ENCODE results near the gene PCDH9.

Gene PCDH9

GRCh38 chr13:66409542-66409941 is 820.6 kb downstream of the PCDH9 start:
- no peak for DNase-seq (ENCODE audit: low read depth in 2 of 3, low spot score in 1 of 3)

GRCh38 chr13:66407128-66407527 is 823.0 kb downstream of the PCDH9 start:
- DNase-seq (ENCODE audit: low read depth in 2 of 3, low spot score in 1 of 3) = no peak

- DNase-seq (ENCODE audit: low read depth in 2 of 3, low spot score in 1 of 3) = no peak
Measured at GRCh38 chr13:66405908-66406802, 824.0 kb downstream of the PCDH9 start.

DNA sequence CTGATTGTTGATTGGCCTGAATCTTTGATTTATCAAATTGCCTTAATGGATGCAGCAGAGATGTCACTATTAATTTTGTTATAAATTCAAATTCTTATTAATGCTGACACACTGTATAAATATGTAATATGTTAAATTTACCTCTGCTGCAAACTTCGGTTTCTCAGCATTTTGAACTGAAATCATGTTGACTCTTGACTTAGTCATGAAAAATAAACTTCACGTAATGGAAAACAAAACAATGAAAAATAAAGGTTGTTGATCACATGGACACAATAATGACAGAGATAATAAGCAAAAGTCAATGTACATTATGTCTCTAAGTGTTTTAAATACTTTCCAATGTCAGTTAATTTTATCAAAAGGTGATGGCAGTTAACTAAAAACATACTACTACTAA is 827.6 kb downstream of the PCDH9 start:
- no peak for DNase-seq (ENCODE audit: low read depth in 2 of 3, low spot score in 1 of 3)

GRCh38 chr13:66402066-66402465 is 828.1 kb downstream of the PCDH9 start:
- DNase-seq (ENCODE audit: low read depth in 2 of 3, low spot score in 1 of 3) = no peak

- DNase-seq (ENCODE audit: low read depth in 2 of 3, low spot score in 1 of 3) = no peak
Measured at GRCh38 chr13:66400292-66400691, 829.8 kb downstream of the PCDH9 start.

DNA sequence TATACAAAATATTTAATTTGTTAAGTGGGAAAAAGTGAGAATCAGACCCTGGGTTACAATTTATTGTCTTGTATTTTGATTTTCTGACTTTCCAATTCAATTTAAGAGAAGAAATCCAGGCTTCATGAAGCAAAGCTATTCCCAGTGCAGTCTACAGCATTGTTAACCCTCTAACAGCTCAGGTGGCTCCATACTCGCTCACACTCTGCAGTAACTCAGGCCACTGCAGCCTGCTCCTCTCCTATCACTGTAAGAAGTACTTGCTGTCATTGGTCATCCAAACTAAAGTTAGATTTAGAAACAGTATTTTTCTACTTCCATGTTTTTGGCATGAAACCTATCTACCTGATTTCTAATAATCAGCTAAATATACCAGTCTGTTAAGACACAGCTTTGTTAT is 830.3 kb downstream of the PCDH9 start:
- no peak for DNase-seq (ENCODE audit: low read depth in 2 of 3, low spot score in 1 of 3)

DNA sequence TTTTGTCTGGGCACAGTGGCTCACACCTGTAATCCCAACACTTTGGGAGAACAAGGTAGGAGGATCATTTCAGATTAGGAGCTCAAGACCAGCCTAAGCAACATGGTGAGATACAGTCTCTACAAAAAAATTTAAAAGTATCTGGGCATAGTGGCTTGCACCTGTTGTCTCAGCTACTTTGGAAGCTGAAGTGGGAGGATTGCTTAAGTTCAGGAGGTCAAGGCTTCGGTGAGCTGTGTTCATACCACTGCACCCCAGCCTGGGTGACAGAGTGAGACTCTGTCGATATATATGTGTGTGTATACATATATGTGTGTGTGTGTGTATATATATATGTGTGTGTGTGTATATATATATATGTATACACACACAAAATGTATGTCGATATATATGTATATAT is 833.0 kb downstream of the PCDH9 start:
- no peak for DNase-seq (ENCODE audit: low read depth in 2 of 3, low spot score in 1 of 3)

DNA sequence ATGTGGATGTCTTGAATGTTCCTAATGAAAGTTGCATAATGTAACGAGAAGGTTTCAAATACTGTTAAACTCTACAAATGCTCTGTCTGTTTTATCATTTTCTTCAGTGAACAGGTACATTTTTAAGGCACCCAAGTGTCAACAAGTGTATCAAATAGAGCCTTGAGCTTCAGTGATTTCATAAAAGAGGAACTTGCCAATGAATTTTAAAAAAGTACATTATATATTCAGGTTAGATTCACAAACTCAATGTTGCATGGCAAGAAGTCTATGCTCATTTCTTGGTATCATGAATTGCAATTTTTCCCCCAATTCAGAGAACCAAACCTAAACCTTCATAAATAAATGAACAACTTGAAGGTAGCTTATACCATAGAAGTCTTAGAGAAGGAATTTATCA is 838.8 kb downstream of the PCDH9 start:
- DNase-seq (ENCODE audit: low read depth in 2 of 3, low spot score in 1 of 3) = no peak

- DNase-seq (ENCODE audit: low read depth in 2 of 3, low spot score in 1 of 3) = no peak
Measured at GRCh38 chr13:66378894-66379293, 851.2 kb downstream of the PCDH9 start.

GRCh38 chr13:66377569-66377968 is 852.6 kb downstream of the PCDH9 start:
- DNase-seq (ENCODE audit: low read depth in 2 of 3, low spot score in 1 of 3) = no peak

GRCh38 chr13:66375756-66376155 is 854.4 kb downstream of the PCDH9 start:
- no peak for DNase-seq (ENCODE audit: low read depth in 2 of 3, low spot score in 1 of 3)

- DNase-seq (ENCODE audit: low read depth in 2 of 3, low spot score in 1 of 3) = no peak
Measured at GRCh38 chr13:66369666-66370065, 860.5 kb downstream of the PCDH9 start.

GRCh38 chr13:66367356-66367755 is 862.8 kb downstream of the PCDH9 start:
- DNase-seq (ENCODE audit: low read depth in 2 of 3, low spot score in 1 of 3) = no peak

DNA sequence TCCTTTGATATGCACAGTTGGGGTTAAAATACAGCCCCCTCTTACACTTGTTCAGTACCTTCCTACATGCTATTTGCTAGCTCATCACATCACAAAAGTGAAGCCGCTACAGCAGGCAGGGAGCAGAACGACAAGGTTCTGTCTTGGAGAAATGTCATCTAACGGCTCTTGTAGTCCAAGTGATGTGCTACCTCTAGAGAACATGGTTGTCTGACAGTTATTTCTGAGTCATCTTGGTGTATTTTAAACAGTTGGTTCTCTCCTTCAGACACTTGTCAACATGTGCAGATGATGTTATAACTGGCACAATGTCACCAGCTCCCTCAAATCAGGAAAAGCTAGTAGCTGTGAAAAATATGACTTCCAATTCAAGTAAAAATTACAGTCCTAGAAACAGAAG is 865.0 kb downstream of the PCDH9 start:
- no peak for DNase-seq (ENCODE audit: low read depth in 2 of 3, low spot score in 1 of 3)

GRCh38 chr13:66364346-66364745 is 865.8 kb downstream of the PCDH9 start:
- DNase-seq (ENCODE audit: low read depth in 2 of 3, low spot score in 1 of 3) = no peak

- DNase-seq (ENCODE audit: low read depth in 2 of 3, low spot score in 1 of 3) = no peak
Measured at GRCh38 chr13:66362485-66362884, 867.7 kb downstream of the PCDH9 start.

- no peak for DNase-seq (ENCODE audit: low read depth in 2 of 3, low spot score in 1 of 3)
Measured at GRCh38 chr13:66359910-66360552, 870.1 kb downstream of the PCDH9 start.

DNA sequence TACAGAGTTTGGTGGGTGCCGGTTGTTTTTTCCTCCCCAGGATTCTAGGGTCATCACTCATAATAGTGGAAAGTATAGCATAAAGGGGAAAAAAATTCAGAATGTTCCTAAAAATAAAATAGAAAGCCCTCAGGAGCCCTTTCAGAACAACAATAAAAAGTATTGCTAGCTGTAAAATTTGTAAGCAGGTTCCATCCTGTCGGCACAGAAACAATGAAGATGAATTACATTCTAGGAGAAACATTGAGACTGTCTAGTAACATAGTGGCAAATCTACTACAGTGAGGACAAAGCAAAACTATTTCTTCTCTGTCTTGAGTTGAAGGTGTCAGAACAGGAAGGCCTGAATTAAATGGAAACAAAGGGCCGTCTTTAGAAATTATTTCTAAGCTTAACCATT is 870.7 kb downstream of the PCDH9 start:
- no peak for DNase-seq (ENCODE audit: low read depth in 2 of 3, low spot score in 1 of 3)

- DNase-seq (ENCODE audit: low read depth in 2 of 3, low spot score in 1 of 3) = no peak
Measured at GRCh38 chr13:66358564-66358963, 871.6 kb downstream of the PCDH9 start.

- DNase-seq (ENCODE audit: low read depth in 2 of 3, low spot score in 1 of 3) = no peak
Measured at GRCh38 chr13:66357463-66357862, 872.7 kb downstream of the PCDH9 start.

DNA sequence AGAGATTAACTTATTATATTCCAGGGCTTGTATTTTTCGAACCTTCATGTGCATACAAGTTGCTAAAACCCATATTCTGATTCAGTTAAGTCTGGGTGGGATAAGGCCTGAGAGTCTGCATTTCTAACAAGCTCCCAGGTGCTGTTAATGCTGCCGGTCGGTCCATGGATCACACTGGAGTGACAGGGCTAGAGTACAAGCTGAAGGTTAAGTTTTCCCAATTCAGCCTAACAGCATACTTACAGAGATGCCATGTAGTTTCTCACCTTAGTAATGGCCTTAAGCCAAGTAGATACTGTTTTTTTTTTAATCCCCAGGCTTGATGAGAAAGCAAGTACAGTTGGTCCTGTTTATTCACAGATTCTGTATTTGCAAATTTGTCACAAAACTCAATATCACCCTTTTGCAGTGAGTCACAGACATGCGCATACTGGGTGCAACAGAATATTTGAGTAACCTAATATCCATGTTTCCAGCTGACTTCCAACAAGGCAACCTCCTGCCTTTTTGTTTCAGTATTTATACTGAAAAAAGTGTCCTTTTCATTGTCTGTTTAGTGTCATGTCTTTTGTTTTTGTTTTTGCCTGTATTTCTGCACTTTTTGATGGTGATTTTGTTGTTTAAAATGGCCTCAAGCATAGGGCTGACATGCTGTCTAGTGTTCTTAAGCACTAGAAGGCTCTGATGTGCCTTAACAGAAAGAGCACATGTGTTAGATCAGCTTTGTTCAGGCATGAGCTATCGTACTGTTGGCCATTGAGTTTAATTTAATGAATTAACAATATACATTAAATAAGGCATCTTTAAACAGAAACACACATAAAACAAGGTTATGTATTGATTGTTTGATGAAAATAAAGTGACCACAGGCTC is 875.0 kb downstream of the PCDH9 start:
- DNase-seq (ENCODE audit: low read depth in 2 of 3, low spot score in 1 of 3) = no peak

All from stimulated activated CD4-positive, alpha-beta T cell treated with anti-CD3 and anti-CD28 coated beads, Interleukin-12 subunit alpha, Interleukin-12 subunit beta, amount 100 ng/mL, for 48 hours (primary cell).